Measurements from ENCODE around the gene ADARB2.

ADARB2 gene

GRCh38 chr10:1608851-1609647 is 128.3 kb downstream of the ADARB2 start:
- peak; percentile 71 for DNase-seq

GRCh38 chr10:1608408-1608807 is 128.9 kb downstream of the ADARB2 start:
- DNase-seq = no peak

GRCh38 chr10:1607466-1607865 is 129.9 kb downstream of the ADARB2 start:
- DNase-seq = peak; percentile 41

GRCh38 chr10:1605999-1606940 is 131.1 kb downstream of the ADARB2 start:
- DNase-seq = peak; percentile 36

- no peak for DNase-seq
Observed at GRCh38 chr10:1605121-1605520, 132.2 kb downstream of the ADARB2 start.

GRCh38 chr10:1604246-1604645 is 133.1 kb downstream of the ADARB2 start:
- no peak for DNase-seq

- DNase-seq = peak; percentile 41
Observed at GRCh38 chr10:1603181-1603580, 134.1 kb downstream of the ADARB2 start.

- peak; percentile 43 for DNase-seq
Observed at GRCh38 chr10:1602037-1602484, 135.3 kb downstream of the ADARB2 start.

GRCh38 chr10:1601406-1601805 is 135.9 kb downstream of the ADARB2 start:
- peak; percentile 24 for DNase-seq

GRCh38 chr10:1600861-1601260 is 136.5 kb downstream of the ADARB2 start:
- DNase-seq = peak; percentile 42

GRCh38 chr10:1598393-1599153 is 138.8 kb downstream of the ADARB2 start:
- peak; percentile 45 for DNase-seq

GRCh38 chr10:1597370-1598146 is 139.8 kb downstream of the ADARB2 start:
- DNase-seq = no peak

- peak; percentile 45 for DNase-seq
Observed at GRCh38 chr10:1596482-1597099, 140.7 kb downstream of the ADARB2 start.

- peak; percentile 50 for DNase-seq
Observed at GRCh38 chr10:1595726-1596125, 141.6 kb downstream of the ADARB2 start.

- peak; percentile 38 for DNase-seq
Observed at GRCh38 chr10:1595242-1595600, 142.1 kb downstream of the ADARB2 start.

- DNase-seq = peak; percentile 45
Observed at GRCh38 chr10:1594372-1595241, 142.7 kb downstream of the ADARB2 start.

GRCh38 chr10:1591742-1592141 is 145.6 kb downstream of the ADARB2 start:
- DNase-seq = peak; percentile 19

- peak; percentile 36 for DNase-seq
Observed at GRCh38 chr10:1591045-1591444, 146.3 kb downstream of the ADARB2 start.

- DNase-seq = peak; percentile 26
Observed at GRCh38 chr10:1589257-1589656, 148.1 kb downstream of the ADARB2 start.

GRCh38 chr10:1582739-1583138 is 154.6 kb downstream of the ADARB2 start:
- DNase-seq = peak; percentile 12

GRCh38 chr10:1581189-1581588 is 156.1 kb downstream of the ADARB2 start:
- DNase-seq = peak; percentile 61

Measured in islet precursor cell (in vitro differentiated cells).